HS-5 (cell line): ENCODE measurements around the gene MAPRE2.
A peak's percentile ranks its signal among the peaks of the same experiment; 100 is the strongest.

Experiments
- DNase-seq: peaks from one replicate; pipeline ENCODE4 v3.0.0-alpha.2; 2012; ENCODE audit warnings: low read depth

Gene MAPRE2

DNA sequence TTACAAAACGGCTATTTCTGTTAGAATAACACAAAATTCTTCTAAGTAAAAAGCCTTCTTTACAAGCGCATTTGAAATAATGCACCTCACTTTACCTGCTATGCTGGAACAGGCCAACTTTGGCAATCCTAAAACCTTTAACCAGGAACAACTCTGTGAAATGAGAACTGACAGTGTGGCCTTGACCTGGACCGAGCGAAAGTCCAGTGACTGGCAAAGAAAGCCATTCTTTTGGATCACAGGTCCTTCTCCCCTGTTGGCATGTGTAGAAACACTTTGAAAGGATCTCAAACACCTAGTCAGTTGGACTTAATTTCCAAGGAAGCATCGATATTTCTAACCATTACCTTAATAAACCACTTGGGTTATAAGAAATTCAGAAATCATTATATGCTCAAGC lies 21.2 kb downstream of the MAPRE2 start:
- no peak for DNase-seq

GRCh38 chr18:35063875-35064690 lies 22.9 kb downstream of the MAPRE2 start:
- DNase-seq: no peak

DNA sequence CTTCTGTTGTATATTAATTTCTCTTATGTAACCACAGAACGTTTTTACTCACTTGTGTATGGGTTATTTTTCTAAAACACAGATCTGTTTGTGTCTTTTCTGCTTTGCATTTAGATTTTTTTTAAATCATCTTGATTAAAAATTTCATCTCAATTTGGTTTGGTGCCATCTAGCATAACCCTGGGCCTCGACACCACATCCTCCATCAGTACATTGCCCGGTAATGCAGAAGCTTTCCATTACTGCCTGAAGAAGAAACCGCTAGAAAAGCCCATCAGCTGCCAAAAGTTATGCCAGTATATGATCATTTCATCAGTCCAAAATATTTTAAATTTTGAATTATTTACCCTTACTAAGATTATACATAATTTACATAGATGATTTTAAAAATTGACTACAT lies 26.2 kb downstream of the MAPRE2 start:
- DNase-seq: no peak

DNA sequence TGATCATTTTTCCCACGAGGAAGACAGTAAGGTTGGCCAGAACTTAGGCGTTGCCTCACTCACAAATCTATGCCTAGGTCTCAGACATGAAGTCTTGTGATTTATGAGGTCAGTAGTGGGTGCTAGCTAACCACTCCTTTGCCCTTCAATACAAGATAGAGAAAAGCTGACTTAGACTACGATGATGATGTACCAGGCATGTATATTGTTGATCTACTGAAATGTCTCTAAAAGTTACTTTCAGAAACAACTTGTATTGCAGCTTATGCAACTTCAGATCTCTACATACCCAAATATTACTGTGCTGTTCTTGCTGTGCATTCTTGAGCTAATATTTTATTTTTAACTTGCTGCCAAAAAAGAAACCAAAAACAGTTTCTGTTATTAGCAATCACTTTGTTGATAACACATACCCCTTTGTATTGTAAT lies 30.6 kb downstream of the MAPRE2 start:
- DNase-seq: no peak

DNA sequence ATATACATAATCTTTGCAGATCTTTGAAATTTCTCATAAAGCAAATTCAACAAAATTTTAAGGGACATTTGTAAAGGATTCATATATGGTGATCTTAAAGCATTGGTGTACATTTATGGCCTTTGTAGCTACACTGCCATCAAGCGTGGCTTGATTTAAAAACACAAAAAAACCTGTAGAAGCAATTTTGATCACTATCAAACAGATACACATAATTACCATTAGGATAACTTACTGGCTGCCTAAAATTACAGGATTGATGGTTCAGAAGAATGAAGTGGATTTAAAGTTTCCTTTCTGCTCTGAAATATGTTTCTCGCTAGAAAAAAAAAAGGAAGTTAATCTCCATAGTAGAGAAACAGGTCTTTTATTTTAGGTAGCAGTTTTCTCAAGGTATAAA lies 31.4 kb downstream of the MAPRE2 start:
- DNase-seq: no peak

DNA sequence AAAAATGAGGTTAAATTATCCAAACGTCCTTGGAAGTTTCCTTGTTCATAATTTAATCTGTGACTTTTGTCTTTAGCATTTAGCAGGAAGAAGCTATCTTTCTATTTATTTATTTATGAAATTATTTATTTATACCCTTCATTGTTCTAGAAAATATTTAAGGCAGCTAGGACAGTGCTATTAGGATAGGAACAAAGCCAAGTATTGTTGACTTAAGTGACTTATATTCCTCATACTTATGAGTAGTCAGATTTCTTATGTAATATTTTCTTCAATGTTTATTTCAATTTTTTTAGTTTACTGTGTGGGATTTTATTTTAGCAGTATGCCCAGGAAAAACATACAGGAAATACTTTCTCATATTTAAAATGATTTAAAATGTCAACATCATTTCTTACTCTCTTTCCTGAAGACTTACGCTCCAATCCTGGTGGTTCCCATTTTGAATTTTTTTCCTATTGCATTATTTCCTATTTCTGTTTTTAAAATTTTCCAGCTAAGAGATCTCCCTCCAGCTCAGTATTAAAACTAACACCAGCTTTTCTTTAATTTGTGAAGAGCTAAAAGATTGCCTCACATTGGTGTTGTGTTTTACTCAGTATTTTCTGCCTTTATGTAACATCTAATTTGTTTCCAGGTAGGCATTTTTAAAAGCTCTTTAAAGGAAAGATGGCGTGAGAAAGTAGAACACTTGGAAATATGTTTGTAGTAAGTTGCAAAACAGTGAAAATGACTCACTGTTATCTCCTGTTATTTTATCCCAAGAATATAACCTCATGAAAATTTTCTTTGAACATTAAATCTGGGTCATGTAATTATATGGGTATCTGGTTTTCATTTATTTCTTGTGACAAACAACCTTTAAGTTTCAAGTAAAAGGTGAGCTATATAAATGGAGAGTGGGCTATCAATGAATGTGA lies 32.2 kb downstream of the MAPRE2 start:
- DNase-seq: no peak

DNA sequence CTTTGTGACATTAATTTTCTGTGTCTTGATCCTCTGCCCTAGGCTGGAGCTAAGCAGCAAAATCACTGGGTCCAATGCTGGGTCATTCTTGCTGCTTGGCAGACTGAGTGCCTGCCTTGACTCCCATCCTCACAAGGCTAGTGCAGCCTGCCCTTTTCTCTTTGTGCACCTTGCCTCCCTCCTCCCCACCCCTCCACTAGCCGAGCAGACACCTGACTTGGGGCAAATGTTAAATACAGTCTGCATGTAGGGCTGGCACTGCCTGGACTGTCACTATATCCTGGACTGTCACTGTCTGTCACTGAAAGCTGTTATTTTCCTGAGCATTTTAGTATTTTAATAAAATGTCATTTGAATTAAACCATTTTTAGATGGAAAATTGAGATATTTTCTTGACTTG lies 33.4 kb downstream of the MAPRE2 start:
- no peak for DNase-seq

DNA sequence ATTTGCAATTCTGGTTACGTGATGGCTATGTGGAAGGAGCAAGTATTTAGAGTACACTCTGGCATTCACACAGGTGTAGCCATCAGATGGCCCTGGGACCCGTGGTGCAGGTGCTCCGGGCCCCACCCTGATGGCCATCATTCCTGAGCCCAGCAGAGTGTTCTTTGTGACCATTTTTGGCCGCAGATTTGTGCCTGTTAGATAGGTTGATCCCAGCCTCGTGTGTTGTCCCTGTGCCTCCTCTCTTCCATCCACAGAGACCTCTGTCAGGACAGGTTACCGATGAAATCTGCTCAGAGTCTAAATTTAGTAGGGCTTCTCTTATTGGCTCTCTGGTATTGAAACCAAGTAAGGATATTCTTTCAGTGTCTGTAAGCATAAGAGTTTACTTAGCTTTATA lies 33.9 kb downstream of the MAPRE2 start:
- DNase-seq: no peak

DNA sequence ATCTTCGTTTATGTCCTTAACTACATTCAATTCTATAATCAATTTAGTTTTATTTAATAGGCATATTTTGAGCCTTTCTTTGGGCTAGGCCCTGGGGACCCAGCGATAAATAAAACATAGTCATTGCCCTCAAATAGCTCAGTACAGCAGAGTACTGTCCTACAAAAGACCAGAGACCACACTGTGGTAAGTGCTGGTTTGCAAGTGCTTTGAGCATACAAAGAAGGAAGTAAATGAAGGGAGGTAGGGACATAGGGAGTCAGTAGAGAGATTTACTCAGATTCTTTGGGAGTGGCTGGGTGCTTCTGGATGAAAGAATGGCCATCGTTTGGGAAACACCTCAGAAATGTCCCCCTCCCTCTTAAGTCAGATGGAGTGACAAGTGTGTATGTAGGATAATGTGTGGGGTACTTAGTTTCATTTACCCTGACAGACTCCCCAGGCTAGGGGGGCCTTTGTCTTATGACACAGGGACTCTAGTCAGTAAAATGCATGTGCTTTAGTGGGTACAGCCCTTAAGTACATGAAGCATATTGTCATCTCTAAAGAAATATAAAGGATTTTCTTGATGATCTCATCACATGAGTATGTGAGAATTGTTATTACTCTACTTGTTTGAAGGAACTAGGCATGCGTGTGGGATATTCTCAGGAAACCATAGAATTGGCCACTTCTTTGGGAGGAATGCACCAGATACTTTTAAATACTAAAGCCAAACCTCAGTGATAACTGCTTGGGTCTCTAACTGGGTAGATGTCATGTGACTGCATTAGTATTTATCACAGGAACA lies 35.1 kb downstream of the MAPRE2 start:
- DNase-seq: peak; percentile 49

DNA sequence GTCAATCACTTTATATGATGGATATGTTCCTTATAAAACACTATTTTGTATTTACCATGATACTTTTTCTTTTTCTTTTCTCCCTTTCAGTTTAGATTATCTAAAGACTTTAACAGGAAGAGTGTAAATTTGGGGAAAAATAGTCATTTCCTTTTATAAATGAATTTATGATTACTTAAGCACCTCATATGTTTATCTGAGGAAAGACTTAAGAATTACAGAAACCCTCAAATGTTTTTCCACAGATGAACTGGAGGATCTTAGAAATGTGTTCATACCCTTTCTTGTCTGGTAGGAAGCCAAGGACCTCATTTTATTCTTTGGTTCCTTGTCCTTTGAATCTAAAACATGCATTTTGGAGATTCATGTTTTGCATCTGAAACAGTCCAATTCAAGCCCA lies 36.7 kb downstream of the MAPRE2 start:
- no peak for DNase-seq

GRCh38 chr18:35080058-35080457 lies 38.8 kb downstream of the MAPRE2 start:
- no peak for DNase-seq

DNA sequence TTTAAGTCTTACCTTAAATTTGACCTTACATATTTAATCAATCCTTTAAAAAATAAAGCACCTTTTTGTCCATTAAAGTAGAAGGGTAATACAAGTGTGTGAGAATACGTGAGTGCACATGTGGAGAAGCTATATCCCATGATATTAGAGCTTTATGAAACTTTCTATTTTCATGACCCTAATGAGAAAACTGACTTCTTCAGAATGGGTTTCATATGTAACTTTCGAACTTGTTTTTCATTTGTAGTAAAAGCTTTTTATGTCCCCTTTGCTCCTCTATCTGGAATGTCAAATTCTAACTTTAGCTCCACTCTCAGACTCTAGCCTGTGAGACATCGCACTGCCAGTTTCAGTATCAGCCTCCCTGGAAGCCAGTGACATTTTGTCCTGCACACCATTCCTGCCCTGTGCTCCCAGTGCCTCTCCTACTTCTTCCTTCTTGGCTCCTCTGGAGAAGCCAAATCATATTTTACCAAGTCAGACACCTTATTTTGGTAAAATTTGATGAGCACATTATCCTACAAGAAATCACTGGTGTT lies 42.0 kb downstream of the MAPRE2 start:
- DNase-seq: no peak

DNA sequence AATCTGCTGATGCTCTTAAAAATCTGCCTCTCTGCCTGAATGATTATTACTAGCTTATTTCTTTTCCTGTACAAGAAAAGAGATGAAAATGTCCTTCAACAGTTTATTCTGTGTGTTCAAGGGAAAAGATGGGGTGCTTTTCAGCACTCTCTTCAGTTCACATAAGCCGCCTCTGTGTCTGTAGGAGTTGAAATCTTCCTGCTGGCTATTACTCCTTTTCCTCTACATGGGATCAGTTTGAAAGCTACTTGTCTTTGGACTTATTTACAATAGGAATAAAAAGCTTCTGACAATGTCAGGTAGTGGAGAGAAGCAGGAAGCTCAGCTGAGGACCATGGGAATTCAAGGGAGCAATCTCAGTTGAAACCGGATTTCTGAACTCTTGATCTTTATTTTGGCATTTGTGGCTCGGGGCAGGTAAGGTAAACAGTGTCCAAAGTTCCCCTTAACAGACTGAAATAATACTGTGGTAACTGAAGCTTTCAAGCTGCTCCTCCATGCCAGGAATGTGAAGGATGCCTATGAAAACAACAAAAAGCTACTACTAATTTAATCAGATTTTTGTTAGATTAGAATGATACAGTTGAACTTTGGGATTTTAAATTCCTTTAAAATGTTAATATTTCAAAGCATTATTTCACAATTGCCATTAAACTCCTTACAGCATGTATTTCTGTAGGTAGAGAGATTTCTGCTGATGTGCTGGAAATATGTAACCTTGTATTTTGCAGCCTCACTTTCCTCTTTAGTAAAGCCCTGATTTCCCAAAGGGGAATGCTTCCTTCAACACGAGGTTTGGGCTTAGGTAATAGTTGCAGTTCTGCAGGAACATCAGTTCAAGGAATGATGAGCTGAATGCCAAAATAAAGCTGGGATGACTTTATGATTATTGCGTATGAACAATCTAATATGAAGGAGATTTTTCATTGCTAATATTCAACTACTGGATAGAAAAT lies 43.6 kb downstream of the MAPRE2 start:
- no peak for DNase-seq

- no peak for DNase-seq
Measured at GRCh38 chr18:35085450-35086380, 44.5 kb downstream of the MAPRE2 start.

DNA sequence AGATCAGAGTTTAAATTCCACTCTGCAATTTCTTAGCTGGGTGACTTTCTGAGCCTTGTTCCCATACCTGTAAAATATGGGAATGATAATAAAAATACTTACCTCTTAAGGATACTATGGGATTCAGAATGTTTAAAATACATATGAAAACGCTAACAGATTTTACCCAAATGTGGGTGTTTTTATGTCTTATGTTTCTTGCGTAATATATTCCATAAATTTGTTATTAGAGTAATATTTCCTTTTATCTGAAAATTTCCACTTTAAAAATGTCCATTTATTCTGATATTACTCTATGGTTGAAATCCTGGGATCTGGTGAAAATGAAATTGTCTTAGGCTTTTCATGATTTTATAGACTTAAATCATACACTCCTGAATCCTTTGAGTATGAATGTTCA lies 45.5 kb downstream of the MAPRE2 start:
- no peak for DNase-seq

DNA sequence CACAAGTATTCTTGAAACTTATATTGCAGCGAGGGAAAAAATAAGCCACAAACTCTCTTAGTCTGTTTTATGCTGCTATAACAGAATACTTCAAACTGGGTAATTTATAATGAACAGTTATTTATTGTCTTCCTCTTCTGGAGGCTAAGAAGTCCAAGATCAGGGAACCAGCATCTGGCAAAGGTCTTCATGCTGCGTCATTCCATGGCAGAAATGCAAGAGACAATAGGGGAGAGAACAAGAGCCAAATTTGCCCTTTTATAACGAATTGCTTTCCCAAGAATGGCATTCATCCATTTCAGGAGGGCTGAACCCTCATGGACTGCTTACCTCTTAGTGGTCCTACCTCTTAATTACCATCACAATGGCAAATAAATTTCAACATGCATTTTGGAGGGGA lies 46.5 kb downstream of the MAPRE2 start:
- DNase-seq: no peak

GRCh38 chr18:35088921-35089320 lies 47.7 kb downstream of the MAPRE2 start:
- no peak for DNase-seq

- no peak for DNase-seq
Measured at GRCh38 chr18:35089382-35089781, 48.2 kb downstream of the MAPRE2 start.

- DNase-seq: no peak
Measured at GRCh38 chr18:35089891-35090550, 48.8 kb downstream of the MAPRE2 start.
